Calu3 (cell line): ENCODE results near the gene STH. TPM values are rescaled to one million over a fixed set of nuclear protein-coding genes. Genes with fewer than 3 reads are reported as not detected.

ENCODE experiments used
- BruUV-seq: library from RNA; stranded (reverse); fragments of 400-500 nt; replicated peaks from 2 replicates; lab custom pipeline; 2021; lab: Mats Ljungman, UMichigan
- CTCF ChIA-PET: fragments of 300-600 bp; sonication (Branson Sonifier 250); formaldehyde crosslinking; loops from one replicate; lab custom pipeline; 2022; ENCODE audit warnings: antibody characterized with exemption; lab: Charles Lee
- DNase-seq: peaks from one replicate; pipeline ENCODE4 v3.0.0; 2022
- H3K27ac Mint-ChIP-seq: one replicate; pipeline ENCODE4 v1.8.0; 2022; ENCODE audit warnings: mixed read lengths; ENCODE audit not compliant: unreplicated experiment
- H3K27me3 Mint-ChIP-seq: one replicate; pipeline ENCODE4 v1.8.0; 2022; ENCODE audit warnings: mixed read lengths; ENCODE audit not compliant: unreplicated experiment
- H3K36me3 Mint-ChIP-seq: one replicate; pipeline ENCODE4 v1.8.0; 2022; ENCODE audit warnings: mild to moderate bottlenecking, moderate library complexity, mixed read lengths; ENCODE audit not compliant: insufficient read depth, unreplicated experiment
- H3K4me1 Mint-ChIP-seq: one replicate; pipeline ENCODE4 v1.8.0; 2022; ENCODE audit warnings: mild to moderate bottlenecking, low read depth, mixed read lengths; ENCODE audit not compliant: unreplicated experiment
- H3K4me3 Mint-ChIP-seq: one replicate; pipeline ENCODE4 v1.8.0; 2022; ENCODE audit warnings: mild to moderate bottlenecking, low read depth, moderate library complexity, mixed read lengths; ENCODE audit not compliant: unreplicated experiment
- H3K9me3 Mint-ChIP-seq: one replicate; pipeline ENCODE4 v1.8.0; 2022; ENCODE audit warnings: low read depth, mixed read lengths; ENCODE audit not compliant: unreplicated experiment
- intact Hi-C: fragments of 100-400 bp; cut with micrococcal nuclease; formaldehyde crosslinking; loops from one replicate; pipeline ENCODE4 v1.10.0; 2022; ENCODE audit not compliant: unreplicated experiment
- total RNA-seq: library from RNA; stranded (reverse); gene quantifications from 2 replicates; pipeline ENCODE4 v1.2.3, GENCODE V29; 2022
- TF ChIP-seq, protein P1 (sequence below): fragments of 200-600 bp; IDR thresholded peaks from one replicate; pipeline ENCODE4 v1.8.0; 2022; ENCODE audit warnings: antibody characterized with exemption; ENCODE audit not compliant: unreplicated experiment

Gene STH
- total RNA-seq, 1 experiment from 2014 or later, result not detected

DNA sequence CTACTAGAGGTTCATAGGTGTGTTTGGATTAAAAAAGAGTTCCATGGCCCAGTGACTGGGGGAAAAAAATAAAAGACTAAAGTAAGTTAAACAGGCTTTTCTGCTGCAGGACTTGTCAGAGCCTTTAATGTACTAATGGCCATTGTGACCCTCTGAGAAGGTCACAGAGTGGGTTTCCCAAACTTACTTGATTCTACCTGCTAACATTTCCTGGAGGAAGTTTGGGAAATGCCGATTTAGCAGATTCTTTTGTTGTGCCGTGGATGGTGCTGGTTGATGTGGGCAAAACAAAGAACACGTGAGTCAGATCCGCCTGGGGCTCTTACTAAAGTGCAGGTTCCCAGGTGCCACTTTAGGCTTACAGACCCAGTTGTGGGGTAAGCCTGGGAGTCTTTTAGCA is 13.6 kb upstream of the STH start:
- no peaks in the 10 kb centered on the region for H3K9me3 Mint-ChIP-seq
- no peaks in the 10 kb centered on the region for H3K4me1 Mint-ChIP-seq
- H3K36me3 Mint-ChIP-seq, result no peaks in the 10 kb centered on the region
- CTCF ChIA-PET, result no interaction called here
- no peak overlapping the region for H3K27ac Mint-ChIP-seq
- DNase-seq, result no peak
- H3K4me3 Mint-ChIP-seq, result no peak overlapping the region
- intact Hi-C loops, result no loop called here
- BruUV-seq, result no TSS peak
- TF ChIP-seq, protein P1, sequence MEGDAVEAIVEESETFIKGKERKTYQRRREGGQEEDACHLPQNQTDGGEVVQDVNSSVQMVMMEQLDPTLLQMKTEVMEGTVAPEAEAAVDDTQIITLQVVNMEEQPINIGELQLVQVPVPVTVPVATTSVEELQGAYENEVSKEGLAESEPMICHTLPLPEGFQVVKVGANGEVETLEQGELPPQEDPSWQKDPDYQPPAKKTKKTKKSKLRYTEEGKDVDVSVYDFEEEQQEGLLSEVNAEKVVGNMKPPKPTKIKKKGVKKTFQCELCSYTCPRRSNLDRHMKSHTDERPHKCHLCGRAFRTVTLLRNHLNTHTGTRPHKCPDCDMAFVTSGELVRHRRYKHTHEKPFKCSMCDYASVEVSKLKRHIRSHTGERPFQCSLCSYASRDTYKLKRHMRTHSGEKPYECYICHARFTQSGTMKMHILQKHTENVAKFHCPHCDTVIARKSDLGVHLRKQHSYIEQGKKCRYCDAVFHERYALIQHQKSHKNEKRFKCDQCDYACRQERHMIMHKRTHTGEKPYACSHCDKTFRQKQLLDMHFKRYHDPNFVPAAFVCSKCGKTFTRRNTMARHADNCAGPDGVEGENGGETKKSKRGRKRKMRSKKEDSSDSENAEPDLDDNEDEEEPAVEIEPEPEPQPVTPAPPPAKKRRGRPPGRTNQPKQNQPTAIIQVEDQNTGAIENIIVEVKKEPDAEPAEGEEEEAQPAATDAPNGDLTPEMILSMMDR, result no peak
- peaks cover 92% of the 10 kb centered on the region for H3K27me3 Mint-ChIP-seq

DNA sequence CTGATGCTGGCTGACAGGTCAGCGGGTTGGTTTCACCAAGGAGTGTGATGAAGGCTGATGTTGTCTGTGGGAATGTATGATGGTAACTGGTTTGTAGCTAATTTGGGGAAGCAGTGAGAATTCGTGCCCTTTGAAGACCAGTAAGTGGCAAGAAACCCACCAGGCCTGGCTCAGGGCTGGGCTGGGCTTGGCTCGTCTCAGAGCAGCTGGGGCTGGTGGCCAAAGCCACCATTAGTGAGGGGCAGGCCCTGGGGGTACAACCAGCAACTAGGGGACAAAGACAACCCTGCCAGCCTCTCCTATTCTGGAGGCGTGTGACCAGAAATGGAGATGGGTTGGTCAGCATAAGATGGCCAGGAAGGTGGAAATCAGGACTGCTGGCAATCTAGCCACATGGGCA is 13.0 kb upstream of the STH start:
- H3K27ac Mint-ChIP-seq, result no peak overlapping the region
- no peak overlapping the region for H3K4me3 Mint-ChIP-seq
- no peak for DNase-seq
- TF ChIP-seq, protein P1, result no peak
- no peaks in the 10 kb centered on the region for H3K4me1 Mint-ChIP-seq
- BruUV-seq, result no TSS peak
- H3K27me3 Mint-ChIP-seq, result peaks cover 92% of the 10 kb centered on the region
- no peaks in the 10 kb centered on the region for H3K9me3 Mint-ChIP-seq
- intact Hi-C loops, result no loop called here
- no peaks in the 10 kb centered on the region for H3K36me3 Mint-ChIP-seq
- CTCF ChIA-PET, result no interaction called here

DNA sequence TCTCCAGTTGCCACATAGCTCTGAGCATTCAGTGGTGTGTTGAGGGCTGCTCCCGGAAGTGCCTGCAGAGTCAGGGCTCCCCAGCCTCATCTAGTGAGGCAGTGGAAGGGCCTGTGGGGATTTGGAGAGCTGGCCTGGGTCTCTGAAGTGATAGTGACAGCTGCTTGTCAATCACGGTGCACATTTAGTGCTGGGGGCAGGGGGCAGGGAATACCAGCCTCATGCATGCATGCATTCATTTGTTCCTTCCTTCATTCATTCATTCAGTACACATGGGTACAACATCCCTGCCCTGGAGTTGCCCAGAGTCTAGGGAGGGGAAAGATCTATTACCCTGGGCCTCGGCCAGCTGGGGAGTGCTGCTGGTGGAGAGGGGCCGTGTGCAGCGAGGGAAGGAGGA is 11.3 kb upstream of the STH start:
- CTCF ChIA-PET, result interaction anchor here (0.5 to 1.3 kb wide), 2 partner anchors 41 to 996 kb away, joined by 4 to 5 read pairs; no protein-coding TSS in a partner anchor
- BruUV-seq, result no TSS peak

DNA sequence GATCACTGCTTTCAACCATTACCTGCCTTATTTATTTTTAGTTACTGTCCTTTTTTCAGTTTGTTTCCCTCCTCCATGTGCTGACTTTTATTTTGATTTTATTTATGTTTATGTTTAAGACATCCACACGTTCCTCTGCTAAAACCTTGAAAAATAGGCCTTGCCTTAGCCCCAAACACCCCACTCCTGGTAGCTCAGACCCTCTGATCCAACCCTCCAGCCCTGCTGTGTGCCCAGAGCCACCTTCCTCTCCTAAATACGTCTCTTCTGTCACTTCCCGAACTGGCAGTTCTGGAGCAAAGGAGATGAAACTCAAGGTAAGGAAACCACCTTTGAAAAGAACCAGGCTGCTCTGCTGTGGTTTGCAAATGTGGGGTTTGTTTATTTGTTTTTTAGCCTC is 9.3 kb upstream of the STH start:
- no TSS peak for BruUV-seq
- H3K4me3 Mint-ChIP-seq, result no peak overlapping the region
- TF ChIP-seq, protein P1, result no peak
- no peaks in the 10 kb centered on the region for H3K9me3 Mint-ChIP-seq
- intact Hi-C loops, result no loop called here
- no peak overlapping the region for H3K27ac Mint-ChIP-seq
- H3K27me3 Mint-ChIP-seq, result peaks cover 68% of the 10 kb centered on the region
- H3K36me3 Mint-ChIP-seq, result no peaks in the 10 kb centered on the region
- CTCF ChIA-PET, result no interaction called here
- no peaks in the 10 kb centered on the region for H3K4me1 Mint-ChIP-seq
- DNase-seq, result no peak

More for the DNA sequence above, 11.3 kb upstream of the STH start:
- DNase-seq, result no peak
- H3K4me1 Mint-ChIP-seq, result no peaks in the 10 kb centered on the region
- H3K4me3 Mint-ChIP-seq, result no peak overlapping the region
- H3K36me3 Mint-ChIP-seq, result no peaks in the 10 kb centered on the region
- no peaks in the 10 kb centered on the region for H3K9me3 Mint-ChIP-seq
- intact Hi-C loops, result no loop called here
- TF ChIP-seq, protein P1, result no peak
- peaks cover 83% of the 10 kb centered on the region for H3K27me3 Mint-ChIP-seq
- H3K27ac Mint-ChIP-seq, result no peak overlapping the region
